Embryonic facial prominence (tissue), 1 donor: Measurements from ENCODE around the gene MLF2.
"Not testable (repeated sequence)": the region's sequence is repeated elsewhere in the genome, so short reads cannot be mapped to it uniquely, and the experiment has no call there.

Experiments used
- DNase-seq: peaks from one replicate; pipeline ENCODE4 v3.0.0-alpha.2; 2016; ENCODE audit errors: extremely low spot score

The MLF2 gene

DNA sequence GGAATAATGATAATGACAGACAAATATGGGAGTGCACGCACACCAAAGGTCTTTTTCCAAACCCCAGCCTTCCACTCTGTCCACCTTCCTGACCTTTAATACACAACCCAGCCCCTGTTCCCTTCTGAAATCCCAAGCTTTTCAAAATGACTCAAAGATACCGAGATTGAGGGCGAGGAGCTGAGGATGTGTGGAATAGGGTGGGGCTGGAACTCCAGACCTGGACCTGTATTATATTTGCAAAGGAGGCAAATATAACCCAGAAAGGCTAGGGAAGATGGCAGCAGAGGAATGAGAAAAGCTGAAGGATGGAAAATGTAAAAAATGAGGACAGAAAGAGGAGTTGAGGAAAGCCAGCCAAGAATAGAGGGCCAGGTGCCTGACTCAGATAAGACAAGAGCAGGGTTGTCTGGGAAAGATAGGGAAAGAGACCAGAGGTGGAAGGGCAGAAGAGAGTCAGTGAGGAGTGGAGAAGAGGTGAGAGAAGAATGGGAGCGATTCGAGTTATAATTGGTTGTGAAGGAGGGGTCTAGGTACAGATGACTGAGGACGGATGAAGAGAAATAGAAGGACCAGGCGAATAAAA, 12.2 kb upstream of the MLF2 start:
- no peak for DNase-seq

DNA sequence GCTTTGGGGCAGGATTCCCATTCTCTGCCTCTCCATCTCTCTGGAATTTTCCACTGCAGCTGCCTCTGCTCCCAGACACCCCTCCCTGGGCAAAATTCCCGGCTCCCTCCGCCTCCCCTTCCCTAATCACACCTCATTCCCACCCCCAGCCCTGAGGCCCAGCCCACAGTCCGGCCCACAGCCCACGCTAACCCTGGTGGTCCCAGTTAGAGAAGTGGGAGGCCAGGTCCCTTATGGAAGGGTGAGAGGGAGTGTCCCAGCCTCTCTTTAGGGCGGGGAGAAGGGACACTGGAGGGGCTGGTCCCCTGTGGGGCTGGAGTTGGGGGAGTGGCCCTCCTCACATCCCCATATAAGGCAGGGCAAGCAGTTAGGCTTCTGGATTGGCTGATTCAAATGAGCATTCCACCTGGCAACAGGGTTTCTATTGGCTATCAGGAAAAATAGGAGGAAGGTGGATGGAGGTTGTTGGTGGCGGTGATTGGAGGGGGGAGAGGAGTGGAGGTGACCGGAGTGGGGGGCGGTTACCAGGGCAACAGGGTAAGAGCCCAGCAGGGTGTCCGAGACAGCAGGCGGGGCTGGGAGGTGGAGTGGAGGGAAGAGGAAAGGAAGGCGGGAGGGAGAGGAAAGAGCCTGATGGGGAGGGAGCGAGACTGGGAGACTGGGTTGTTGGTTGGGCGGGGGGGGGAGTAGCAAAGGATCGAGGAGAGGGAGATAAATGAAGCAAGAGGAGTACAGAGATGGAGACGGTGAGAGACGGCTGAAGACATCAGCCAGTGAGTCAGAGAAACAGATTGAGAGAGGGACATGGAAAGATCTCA, 11.3 kb upstream of the MLF2 start:
- DNase-seq, result peak; percentile 90

DNA sequence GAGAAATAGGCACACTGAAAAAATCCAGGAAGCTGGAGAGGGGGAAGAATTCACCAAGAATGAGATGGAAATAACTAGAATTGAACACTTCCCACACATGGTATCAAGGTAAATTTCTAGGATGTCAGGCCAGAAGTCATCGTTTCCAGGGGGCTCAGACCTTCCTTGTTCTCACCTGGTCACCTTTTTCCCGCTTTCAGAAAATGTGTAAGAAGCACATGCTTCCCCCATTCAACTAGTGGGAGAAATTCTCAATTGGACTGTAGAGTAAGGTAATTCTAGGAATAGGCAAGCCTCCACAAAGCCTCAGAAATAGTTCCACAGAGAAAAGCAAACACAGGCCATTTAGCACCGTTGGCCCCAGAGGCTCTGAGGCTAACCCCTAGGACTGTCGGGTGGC, 10.4 kb upstream of the MLF2 start:
- DNase-seq, result no peak

DNA sequence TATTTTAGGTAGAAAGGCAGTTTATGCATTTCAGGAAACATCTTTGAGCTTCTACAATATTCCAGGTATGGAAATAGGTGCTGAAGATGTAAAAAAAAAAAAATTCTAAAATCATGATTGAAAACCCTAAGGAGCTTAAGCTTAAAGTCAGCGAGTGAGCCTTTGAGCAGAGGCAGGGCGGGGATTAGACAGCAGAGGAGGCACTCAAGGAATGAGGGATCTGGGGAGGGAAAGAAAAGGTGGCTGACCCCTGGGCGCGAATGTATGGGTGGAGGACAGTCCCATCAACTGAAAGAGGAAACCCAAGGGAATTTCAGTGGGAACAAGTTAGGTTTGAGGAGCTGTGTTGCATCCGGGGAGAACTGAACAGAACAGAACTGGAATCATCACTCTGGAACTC, 6.8 kb upstream of the MLF2 start:
- no peak for DNase-seq

DNA sequence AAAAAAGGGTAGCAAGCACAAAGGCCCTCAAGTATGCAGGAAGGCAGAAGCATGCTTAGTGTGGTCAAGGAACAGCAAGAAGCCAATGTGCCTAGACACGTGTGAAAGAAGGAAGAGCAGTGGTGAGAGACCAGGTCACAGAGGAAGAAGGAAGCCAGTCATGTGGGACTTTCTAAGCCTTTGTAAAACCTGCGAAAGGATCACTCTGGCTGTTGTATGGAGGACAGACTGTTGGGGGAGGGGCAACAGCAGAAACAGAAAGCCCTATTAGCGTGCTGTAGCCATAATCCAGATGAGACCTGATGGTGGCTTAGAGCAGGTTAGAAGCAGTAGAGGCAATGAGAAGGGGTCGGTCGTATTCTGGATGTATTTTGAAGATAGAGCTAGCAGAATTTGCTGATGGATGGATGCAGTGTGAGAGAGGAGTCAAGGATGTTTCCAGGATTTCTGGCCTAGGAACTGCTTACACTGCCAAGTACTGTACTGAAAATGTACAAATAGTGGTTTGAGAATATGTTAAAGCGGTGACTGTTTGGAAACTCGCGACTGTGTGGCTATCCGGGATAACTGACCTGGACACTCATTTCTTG, 5.7 kb upstream of the MLF2 start:
- peak; percentile 5 for DNase-seq

DNA sequence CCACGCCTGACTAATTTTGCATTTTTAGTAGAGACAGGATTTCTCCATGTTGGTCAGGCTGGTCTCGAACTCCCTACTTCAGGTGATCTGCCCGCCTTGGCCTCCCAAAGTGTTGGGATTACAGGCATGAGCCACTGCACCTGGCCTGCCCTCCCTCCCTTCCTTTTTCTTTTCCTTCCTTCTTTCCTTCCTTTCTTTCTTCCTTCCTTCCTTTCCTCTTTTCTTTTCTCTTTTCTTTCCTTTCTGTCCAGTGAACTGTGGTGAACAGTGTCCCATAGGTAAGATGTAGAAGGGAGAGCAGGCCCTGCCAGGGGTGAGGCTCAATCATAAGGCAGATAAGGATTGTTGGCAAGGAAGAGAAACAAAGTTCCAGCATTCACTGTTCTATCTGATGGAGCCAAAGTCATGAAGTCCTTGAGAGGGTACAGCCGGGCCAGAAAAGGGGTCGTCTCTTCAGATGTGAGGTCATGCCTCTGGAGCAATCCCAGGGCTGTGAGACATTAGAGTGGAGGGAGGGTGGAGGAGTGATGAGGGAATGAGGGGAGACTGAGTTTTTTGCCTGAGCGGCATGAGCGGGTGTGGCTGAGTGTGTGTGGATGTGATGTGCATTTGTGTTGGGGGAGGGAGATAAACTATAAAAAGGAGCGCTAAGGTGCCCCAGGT, 4.2 kb upstream of the MLF2 start:
- peak; percentile 2 for DNase-seq

DNA sequence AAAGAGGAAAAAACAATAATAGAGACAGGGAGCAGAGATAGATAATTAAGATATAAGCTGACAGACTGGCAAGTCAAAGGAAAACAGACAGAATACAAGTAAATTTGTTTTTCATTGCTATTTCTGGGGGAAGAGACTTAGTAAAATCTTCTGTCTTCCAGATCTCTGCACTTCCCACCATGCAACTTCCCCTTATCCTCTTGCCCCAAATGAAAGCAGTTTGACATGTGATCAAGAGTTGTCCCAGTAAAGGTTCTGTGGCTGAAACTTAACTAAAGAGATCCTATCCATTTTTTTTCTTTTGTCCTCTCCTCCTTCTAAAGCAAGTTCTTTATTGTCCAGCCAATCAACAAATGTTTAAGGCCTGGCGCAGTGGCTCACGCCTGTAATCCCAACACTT, 1.5 kb upstream of the MLF2 start:
- DNase-seq, result no peak

DNA sequence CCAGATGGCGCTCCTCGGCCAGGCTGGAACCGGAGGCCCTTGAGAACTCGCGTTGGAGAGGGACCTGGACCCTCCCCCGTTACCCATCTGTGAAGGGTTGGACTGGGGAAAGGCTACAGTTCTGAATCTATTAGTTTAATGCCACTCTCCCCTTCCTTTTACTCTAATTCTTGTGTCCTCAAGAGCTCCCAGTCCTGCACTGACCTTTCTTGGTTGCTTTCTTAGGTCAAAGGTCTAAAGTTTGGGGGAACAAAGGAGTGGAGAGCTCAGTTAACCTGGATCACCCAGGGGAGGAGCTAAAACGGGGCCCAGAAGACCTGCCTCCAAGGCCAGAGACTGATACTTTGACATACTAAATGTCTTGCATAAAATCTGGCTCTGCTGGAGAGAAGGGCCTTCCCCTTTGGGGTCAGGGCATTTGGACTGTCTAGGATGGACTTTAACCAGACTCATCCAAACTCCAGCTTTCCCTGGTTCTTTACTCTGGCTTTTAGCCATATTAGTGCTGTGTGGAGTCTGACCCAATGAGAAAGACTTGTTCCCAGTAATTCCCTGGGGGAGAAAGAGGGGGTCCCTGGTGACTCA, 923 bp upstream of the MLF2 start:
- DNase-seq, result no peak

DNA sequence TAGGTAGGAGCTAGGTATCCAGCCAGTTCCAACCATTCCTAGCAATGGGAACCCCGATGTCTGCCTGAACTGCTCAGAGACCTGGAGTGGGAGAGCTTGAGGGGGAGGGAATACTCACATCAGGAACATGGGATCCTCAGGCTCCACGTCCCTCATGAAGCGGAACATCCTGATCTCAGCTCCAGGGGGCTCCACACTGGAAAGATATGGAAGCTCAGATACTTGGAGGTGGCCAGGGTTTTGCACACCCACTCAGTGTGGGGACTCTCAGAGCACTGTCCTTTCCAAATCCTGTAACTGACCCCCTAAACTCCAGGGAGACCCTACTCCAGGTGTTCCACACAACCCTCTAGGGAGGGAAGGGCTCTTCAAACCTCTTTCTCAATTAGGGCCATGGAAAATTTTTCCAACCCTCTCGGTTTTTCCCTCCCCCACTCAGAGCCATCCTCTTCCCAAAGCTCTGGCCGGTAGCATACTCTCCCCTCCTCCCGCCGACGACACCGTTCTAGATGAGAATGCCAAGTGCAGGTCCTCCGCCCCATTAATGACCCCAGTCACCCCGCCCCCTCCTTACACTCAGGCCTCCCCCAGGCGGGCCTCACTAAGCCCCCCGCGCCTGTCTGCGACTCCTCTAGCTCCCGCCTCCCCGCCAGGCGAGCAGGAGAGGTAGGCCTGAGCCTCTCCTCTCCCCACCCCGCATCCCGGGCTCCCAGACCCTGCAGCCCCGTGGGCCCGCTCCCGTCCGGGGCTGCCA, 597 bp downstream of the MLF2 start:
- peak; percentile 38 for DNase-seq

DNA sequence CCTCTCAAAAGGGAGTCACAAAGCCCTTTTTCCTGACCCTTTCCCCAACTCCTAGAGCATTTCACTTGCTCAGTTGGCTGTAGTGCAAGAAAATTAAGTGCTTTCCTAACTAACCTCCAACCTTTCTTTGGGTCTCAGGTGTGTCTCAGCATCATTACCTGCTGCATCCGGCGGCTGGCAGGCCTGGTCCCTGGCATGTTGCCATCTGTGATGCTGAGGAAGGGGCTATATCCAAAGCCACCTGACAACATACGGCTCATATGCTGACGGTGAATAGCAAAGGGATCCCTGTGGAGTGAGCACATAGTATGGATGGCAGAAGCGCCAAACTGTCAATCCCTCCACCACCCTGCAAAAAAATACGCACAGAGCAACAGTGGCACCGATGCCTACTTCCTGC, 1.2 kb downstream of the MLF2 start:
- DNase-seq, result no peak

DNA sequence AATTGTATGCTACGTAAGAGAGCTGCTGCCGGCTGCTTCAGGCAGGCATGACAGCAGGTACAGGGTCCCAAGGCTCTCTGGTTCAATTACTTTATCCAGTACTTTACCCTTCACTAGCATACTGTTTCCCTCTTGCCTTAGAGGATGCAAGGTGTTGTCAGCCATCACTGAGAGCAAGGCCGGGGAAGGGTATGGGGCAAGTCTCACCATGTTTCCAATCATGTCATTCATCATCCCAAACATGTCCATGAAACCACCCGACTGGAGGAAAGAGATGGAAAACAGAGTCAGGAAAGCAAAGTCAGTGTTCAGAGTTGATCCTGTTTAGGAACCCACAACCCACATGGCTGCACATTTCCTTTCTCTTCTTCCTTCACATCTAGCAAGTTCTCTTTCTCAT, 2.4 kb downstream of the MLF2 start:
- no peak for DNase-seq

DNA sequence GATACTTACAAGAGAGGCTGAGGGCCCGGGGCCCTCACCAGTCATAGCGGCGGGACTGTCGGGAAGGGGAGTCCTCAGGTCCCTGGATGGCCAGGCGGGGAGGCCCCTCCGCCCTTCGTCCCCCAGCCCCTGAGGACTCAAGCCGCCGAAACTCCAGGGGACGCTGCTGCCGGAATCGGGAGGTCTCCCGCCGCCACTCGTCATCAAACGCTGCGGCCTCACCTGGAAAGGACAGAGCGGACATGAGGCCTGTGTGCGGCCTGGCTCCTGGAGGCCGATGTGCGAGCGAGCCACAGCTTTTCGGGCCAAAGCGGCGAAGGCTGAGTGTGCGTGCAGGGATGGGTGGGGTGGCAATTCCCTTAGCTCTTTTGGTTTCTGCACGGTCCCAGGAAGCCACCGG, 4.2 kb downstream of the MLF2 start:
- DNase-seq, result no peak

DNA sequence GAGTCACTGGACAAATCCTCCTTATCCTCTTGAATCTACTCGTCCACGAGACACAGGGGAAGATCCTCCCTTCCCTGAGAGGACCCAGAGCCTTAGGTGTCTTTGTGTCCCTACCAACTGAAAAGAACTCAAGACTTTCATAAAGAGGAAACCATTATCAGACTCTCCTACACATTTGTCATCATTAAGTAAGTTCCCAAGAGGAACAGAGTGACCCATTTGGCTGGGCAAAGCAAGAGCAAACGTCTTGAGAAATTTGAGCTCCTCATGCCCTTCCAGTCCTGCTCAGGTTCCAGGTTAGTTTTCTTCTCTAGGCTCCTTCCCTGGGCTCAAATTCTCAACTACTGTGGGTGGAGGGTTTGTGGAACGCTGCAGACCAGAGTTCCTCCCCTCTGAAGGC, 5.7 kb downstream of the MLF2 start:
- DNase-seq, result no peak

DNA sequence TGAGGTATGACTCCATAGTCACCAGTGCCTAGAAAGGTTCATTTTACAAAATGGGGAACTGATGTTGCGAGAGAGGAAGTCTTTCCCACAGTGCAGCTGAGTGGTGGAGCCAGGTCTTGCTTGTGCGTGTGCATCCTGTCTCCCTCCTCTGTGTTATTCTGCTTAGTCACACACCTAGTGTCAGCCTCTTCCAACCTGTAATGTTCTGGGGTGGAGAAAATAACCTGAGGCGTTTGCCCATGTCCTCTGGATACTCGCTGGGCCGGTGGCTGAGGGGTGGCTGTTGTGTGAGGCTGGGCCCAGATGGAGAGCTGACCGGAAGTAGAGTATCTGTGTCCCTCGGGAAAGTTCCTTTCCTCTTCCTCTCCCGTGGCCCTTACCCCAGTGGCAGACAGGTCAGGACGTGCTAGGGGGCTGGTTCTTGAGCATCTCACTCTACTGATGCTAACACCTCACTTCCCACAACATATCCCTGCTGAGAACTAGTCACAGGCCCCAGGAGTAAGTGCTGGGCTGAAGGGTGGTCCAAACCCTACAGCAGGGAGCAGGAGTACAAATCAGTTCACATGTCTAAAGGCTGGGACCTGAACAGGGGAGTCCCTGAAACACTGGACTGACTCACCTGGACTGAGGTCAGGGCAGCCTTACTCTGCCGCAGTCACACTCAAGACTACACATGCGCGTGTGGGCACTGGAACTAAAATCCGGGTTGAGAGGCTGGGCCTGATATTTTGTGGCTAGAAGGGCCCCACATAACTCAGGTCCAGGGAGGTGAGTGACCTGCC, 7.0 kb downstream of the MLF2 start:
- no peak for DNase-seq

DNA sequence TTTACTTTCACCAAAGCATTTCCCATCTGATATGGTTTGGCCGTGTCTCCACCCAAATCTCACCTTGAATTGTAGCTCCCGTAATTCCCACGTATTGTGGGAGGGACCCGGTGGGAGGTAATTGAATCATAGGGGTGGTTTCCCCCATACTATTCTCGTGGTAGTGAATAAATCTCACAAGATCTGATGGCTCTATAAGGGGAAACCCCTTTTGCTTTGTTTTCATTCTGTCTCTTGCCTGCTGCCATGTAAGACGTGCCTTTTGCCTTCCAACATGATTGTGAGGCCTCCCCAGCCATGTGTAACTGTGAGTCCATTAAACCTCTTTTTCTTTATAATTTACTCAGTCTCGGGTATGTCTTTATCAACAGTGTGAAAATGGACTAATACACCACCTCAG, 9.6 kb downstream of the MLF2 start:
- not testable (repeated sequence) for DNase-seq

DNA sequence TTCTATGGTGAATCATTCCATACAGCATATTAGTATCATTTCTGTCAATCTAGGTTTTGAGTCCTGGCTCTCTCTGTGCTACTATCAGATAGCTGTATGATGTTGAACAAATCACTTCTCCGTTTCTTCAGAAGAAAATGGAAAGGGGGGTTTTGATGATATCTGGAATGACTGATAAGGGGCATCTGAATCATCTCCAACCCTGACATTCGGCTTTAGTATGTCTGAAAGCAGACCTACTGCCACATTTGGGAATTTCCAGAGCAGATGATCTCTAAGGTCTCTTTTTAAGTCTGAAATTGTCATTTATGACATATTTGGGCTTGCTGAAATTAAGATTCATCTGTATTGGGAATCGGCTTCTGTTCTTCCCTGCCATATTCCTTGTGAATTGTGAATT, 10.1 kb downstream of the MLF2 start:
- DNase-seq, result no peak

DNA sequence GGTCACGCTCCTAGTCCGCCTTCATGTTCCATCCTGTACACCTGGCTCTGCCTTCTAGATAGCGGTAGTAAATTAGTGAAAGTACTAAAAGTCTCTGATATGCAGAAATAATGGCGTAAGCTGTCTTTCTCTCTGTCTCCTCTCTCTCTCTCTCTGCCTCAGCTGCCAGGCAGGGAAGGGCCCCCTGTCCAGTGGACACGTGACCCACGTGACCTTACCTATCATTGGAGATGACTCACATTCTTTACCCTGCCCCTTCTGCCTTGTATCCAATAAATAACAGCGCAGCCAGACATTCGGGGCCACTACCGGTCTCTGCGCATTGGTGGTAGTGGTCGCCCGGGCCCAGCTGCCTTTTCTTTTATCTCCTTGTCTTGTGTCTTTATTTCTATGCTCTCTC, 10.9 kb downstream of the MLF2 start:
- not testable (repeated sequence) for DNase-seq

DNA sequence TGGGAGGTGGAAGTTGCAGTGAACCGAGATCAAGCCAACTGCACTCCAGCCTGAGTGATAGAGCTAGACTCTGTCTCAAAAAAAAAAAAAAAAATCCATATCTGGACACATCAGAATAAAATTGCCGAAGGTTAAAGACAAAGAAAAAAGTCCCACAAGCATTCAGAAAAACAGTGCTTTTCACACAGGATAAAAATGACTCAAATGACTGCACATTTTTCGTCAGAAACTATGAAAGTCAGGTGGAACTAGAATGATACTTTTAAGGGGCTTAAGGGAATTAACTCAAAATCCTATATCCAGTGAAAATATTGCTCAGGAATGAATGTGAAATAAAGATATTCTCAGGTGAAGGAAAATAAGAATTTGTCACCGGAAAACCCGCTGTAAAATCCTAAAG, 16.2 kb downstream of the MLF2 start:
- no peak for DNase-seq

DNA sequence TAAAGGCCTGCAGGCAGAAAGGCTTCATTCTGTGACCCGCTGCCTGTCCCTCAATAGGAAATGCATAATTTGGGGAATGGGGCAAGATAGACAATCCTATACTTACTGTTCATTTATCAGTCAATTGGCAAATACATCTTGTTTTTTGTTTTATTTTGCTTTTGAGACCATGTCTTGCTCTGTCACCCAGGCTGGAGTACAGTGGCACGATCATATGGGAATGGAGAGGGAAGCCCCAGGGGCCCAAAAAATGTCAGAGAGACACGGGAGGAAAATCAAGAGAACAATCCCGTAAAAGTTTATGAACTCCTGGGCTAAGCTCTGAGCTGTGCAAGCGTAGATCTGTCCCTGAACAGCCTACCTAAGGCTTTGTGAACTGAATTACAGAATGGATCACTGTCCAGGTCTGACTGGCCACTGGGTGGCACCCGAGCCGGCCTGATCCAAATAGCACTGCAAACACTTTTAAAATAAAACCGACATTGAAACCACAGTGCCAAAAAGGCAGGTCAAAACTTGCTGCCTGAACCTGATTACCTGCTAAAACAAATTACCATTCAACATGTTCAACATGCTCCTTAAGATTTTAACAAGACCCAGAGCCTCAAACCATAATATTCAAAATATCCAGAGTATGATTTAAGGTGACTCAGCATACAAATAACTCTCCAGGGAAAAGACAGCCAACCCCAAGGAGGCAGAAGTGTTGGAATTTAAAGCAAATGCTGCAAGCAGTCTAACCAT, 17.3 kb downstream of the MLF2 start:
- no peak for DNase-seq
